Breast epithelium (tissue), 4 donors: ENCODE measurements around the gene AMELY. TPM values are rescaled to one million over a fixed set of nuclear protein-coding genes. Genes with fewer than 3 reads are reported as not detected.
"Not testable (repeated sequence)": the region's sequence is repeated elsewhere in the genome, so short reads cannot be mapped to it uniquely, and the experiment has no call there.

Experiments used
- DNase-seq, 2 donors: peaks; one replicate each; pipeline ENCODE4 v3.0.0-alpha.2; 2019; ENCODE audit warnings: low spot score in 2 of 2
- H3K27ac ChIP-seq, 2 donors: fragments of 200-600 bp; sonication (generic) in 1 of 2; one replicate each; pipeline ENCODE4 v1.5.1; 2016 to 2019; ENCODE audit warnings: mild to moderate bottlenecking in 1 of 2
- H3K27me3 ChIP-seq, 2 donors: fragments of 200-600 bp; sonication (generic) in 1 of 2; one replicate each; pipeline versions ENCODE4 v1.5.1 to v1.6.0; 2017 to 2019; ENCODE audit warnings: control low read depth in 1 of 2, mild to moderate bottlenecking in 1 of 2
- H3K36me3 ChIP-seq: fragments of 200-600 bp; one replicate; pipeline ENCODE4 v1.5.1; 2019
- H3K4me1 ChIP-seq, 2 donors: fragments of 200-600 bp; sonication (generic); one replicate each; pipeline ENCODE4 v1.5.1; 2016 to 2019; ENCODE audit warnings: control low read depth in 1 of 2
- H3K4me3 ChIP-seq, 3 donors: fragments of 200-600 bp; sonication (generic); 1 replicate in 2 of 3; 2 replicates in 1 of 3; pipeline ENCODE4 v1.5.1; 2016 to 2019; ENCODE audit warnings: mild to moderate bottlenecking in 3 of 3, moderate library complexity in 2 of 3
- H3K9me3 ChIP-seq, 2 donors: fragments of 200-600 bp; sonication (generic) in 1 of 2; one replicate each; pipeline ENCODE4 v1.5.1; 2016 to 2019; ENCODE audit warnings: control low read depth in 1 of 2
- POLR2A ChIP-seq: fragments of 450-650 bp; IDR thresholded peaks from one replicate; pipeline ENCODE4 v1.6.1; 2016; ENCODE audit warnings: antibody characterized with exemption, mild to moderate bottlenecking, moderate library complexity
- POLR2AphosphoS5 ChIP-seq, 3 donors: sonication (generic); formaldehyde crosslinking; IDR thresholded peaks; one replicate each; pipeline ENCODE4 v1.6.1; 2017; ENCODE audit warnings: antibody characterized with exemption in 3 of 3
- intact Hi-C: fragments of 100-400 bp; cut with DNase I; formaldehyde crosslinking; loops from one replicate; pipeline ENCODE4 v1.15.1; 2023; ENCODE audit warnings: low total_unique reads
- total RNA-seq, 3 donors: library from RNA; depleted of rRNA; stranded (reverse); fragments of >200 nt; gene quantifications; one replicate each; pipeline ENCODE4 v1.1.0, GENCODE V29; 2016
- TF ChIP-seq, protein P1 (sequence below), 3 donors: fragments of 450-650 bp; IDR thresholded peaks; one replicate each; pipeline ENCODE4 v1.5.1; 2016 to 2017; ENCODE audit warnings: antibody characterized with exemption in 3 of 3, mild to moderate bottlenecking in 3 of 3, moderate library complexity in 3 of 3

AMELY gene
- total RNA-seq, 3 donors from 2014 or later = not detected

DNA sequence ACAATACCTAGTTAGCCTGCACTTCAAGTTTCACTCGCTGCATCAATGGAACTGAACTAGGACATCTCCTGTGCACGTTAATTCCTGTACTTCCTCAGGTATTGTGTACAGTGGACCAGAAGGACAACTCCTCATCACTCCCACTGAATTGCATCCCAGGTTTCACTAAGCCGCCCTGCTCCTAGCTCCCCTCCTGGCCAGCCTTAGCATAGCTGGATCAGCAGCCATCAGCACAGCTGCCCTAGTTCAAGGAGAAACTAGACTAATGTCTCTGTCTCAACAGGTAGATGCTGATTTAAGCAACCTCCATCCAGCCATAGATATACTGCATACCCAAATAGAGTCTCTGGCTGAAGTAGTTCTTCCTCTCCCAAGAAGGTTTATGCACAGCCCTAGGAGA is 17.1 kb downstream of the AMELY start:
- no peak overlapping the region for H3K4me3 ChIP-seq
- H3K4me1 ChIP-seq = no peaks in the 10 kb centered on the region
- DNase-seq = no peak
- H3K36me3 ChIP-seq = no peaks in the 10 kb centered on the region
- intact Hi-C loops = no loop called here
- H3K9me3 ChIP-seq = no peaks in the 10 kb centered on the region
- no peak overlapping the region for H3K27ac ChIP-seq
- TF ChIP-seq POLR2A (no peak), POLR2AphosphoS5 (IDR thresholded peaks at IDR 0.05) (no peak)
- TF ChIP-seq, protein P1, sequence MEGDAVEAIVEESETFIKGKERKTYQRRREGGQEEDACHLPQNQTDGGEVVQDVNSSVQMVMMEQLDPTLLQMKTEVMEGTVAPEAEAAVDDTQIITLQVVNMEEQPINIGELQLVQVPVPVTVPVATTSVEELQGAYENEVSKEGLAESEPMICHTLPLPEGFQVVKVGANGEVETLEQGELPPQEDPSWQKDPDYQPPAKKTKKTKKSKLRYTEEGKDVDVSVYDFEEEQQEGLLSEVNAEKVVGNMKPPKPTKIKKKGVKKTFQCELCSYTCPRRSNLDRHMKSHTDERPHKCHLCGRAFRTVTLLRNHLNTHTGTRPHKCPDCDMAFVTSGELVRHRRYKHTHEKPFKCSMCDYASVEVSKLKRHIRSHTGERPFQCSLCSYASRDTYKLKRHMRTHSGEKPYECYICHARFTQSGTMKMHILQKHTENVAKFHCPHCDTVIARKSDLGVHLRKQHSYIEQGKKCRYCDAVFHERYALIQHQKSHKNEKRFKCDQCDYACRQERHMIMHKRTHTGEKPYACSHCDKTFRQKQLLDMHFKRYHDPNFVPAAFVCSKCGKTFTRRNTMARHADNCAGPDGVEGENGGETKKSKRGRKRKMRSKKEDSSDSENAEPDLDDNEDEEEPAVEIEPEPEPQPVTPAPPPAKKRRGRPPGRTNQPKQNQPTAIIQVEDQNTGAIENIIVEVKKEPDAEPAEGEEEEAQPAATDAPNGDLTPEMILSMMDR (IDR thresholded peaks at IDR 0.05) = no peak
- H3K27me3 ChIP-seq = no peaks in the 10 kb centered on the region

DNA sequence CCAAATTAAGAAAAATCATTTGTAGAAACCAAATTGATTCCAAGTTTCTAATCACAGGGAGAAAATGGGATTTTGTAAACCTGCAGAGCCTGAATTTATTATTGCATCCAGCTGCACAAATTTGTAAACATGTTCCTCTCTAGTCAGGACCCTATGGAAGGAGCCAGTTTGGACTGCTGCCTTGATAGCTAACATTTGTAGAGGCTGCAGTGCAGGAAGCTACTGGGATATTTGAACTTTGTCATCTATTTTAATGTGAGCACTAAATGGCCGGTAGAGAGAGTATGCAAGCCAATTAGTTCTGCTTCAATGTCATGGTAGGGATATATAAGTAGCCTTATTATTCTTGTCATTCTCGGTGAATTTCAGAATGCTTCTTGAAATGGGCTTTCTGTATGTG is 62.2 kb downstream of the AMELY start:
- TF ChIP-seq, protein P1 (IDR thresholded peaks at IDR 0.05) = no peak
- TF ChIP-seq POLR2AphosphoS5 (IDR thresholded peaks at IDR 0.05) (no peak), POLR2A (no peak)
- DNase-seq = no peak
- H3K36me3 ChIP-seq = no peaks in the 10 kb centered on the region
- no peaks in the 10 kb centered on the region for H3K9me3 ChIP-seq
- H3K27ac ChIP-seq = no peak overlapping the region
- intact Hi-C loops = no loop called here
- H3K4me1 ChIP-seq = no peaks in the 10 kb centered on the region
- no peak overlapping the region for H3K4me3 ChIP-seq
- no peaks in the 10 kb centered on the region for H3K27me3 ChIP-seq

DNA sequence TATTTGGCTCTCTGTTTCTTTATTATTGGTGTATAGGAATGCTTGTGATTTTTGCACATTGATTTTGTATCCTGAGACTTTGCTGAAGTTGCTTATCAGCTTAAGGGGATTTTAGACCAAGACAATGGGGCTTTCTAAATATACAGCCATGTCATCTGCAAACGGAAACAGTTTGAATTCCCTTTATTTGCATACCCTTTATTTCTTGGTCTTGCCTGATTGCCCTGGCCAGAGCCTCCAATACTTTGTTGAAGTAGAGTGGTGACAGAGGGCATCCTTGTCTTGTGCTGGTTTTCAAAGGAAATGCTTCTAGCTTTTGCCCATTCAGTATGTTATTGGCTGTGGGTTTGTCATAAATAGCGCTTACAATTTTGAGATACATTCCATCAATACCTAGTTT is 68.9 kb downstream of the AMELY start:
- not testable (repeated sequence) for H3K27me3 ChIP-seq

More for the DNA sequence above, 68.9 kb downstream of the AMELY start:
- H3K36me3 ChIP-seq, intact Hi-C loops, DNase-seq, H3K9me3 ChIP-seq, H3K4me3 ChIP-seq, H3K27ac ChIP-seq, H3K4me1 ChIP-seq: not testable (repeated sequence)

Other genes starting within 250 kb of the AMELY start
- 1 to 10 TPM in 1 of 3 donors, not detected in 2; 3.0 TPM for gene TBL1Y, start 1.1 kb downstream of the AMELY start, total RNA-seq